Measurements from ENCODE around the gene SRSF3.

Gene SRSF3

GRCh38 chr6:36556281-36556680 lies 37.9 kb upstream of the SRSF3 start:
- TF ChIP-seq REST (IDR thresholded peaks at IDR 0.05; ENCODE audit: insufficient read depth in 1 of 2, low read depth in 2 of 2, low read length in 2 of 2) (no peak), POLR2AphosphoS5 (IDR thresholded peaks at IDR 0.05; ENCODE audit: low read depth, low read length) (no peak), TAF1 (IDR thresholded peaks at IDR 0.05; ENCODE audit: borderline replicate concordance, insufficient read depth, low read length) (no peak), FOXP2 (optimal IDR thresholded peaks at IDR 0.05; ENCODE audit: borderline replicate concordance, extremely low read depth, extremely low read length, insufficient read depth) (no peak), SIN3A (IDR thresholded peaks at IDR 0.05; ENCODE audit: borderline replicate concordance, insufficient read depth, low read length) (no peak)

- no peak for TF ChIP-seq SIN3A (IDR thresholded peaks at IDR 0.05; ENCODE audit: borderline replicate concordance, insufficient read depth, low read length)
- no peak for TF ChIP-seq POLR2AphosphoS5 (IDR thresholded peaks at IDR 0.05; ENCODE audit: low read depth, low read length)
Measured at GRCh38 chr6:36559011-36559793, 35.0 kb upstream of the SRSF3 start.

GRCh38 chr6:36560822-36561221 lies 33.3 kb upstream of the SRSF3 start:
- TF ChIP-seq FOXP2 (optimal IDR thresholded peaks at IDR 0.05; ENCODE audit: borderline replicate concordance, extremely low read depth, extremely low read length, insufficient read depth) (no peak), TAF1 (IDR thresholded peaks at IDR 0.05; ENCODE audit: borderline replicate concordance, insufficient read depth, low read length) (no peak), SIN3A (IDR thresholded peaks at IDR 0.05; ENCODE audit: borderline replicate concordance, insufficient read depth, low read length) (no peak), REST (IDR thresholded peaks at IDR 0.05; ENCODE audit: insufficient read depth in 1 of 2, low read depth in 2 of 2, low read length in 2 of 2) (no peak), POLR2AphosphoS5 (IDR thresholded peaks at IDR 0.05; ENCODE audit: low read depth, low read length) (no peak)

GRCh38 chr6:36563237-36563927 lies 30.8 kb upstream of the SRSF3 start:
- no peak for TF ChIP-seq SIN3A (IDR thresholded peaks at IDR 0.05; ENCODE audit: borderline replicate concordance, insufficient read depth, low read length)
- TF ChIP-seq FOXP2 (optimal IDR thresholded peaks at IDR 0.05; ENCODE audit: borderline replicate concordance, extremely low read depth, extremely low read length, insufficient read depth): no peak
- no peak for TF ChIP-seq TAF1 (IDR thresholded peaks at IDR 0.05; ENCODE audit: borderline replicate concordance, insufficient read depth, low read length)
- no peak for TF ChIP-seq POLR2AphosphoS5 (IDR thresholded peaks at IDR 0.05; ENCODE audit: low read depth, low read length)
- TF ChIP-seq REST (IDR thresholded peaks at IDR 0.05; ENCODE audit: insufficient read depth in 1 of 2, low read depth in 2 of 2, low read length in 2 of 2): no peak

- TF ChIP-seq SIN3A (IDR thresholded peaks at IDR 0.05; ENCODE audit: borderline replicate concordance, insufficient read depth, low read length) (no peak), POLR2AphosphoS5 (IDR thresholded peaks at IDR 0.05; ENCODE audit: low read depth, low read length) (no peak), TAF1 (IDR thresholded peaks at IDR 0.05; ENCODE audit: borderline replicate concordance, insufficient read depth, low read length) (no peak), REST (IDR thresholded peaks at IDR 0.05; ENCODE audit: insufficient read depth in 1 of 2, low read depth in 2 of 2, low read length in 2 of 2) (no peak), FOXP2 (optimal IDR thresholded peaks at IDR 0.05; ENCODE audit: borderline replicate concordance, extremely low read depth, extremely low read length, insufficient read depth) (no peak)
Measured at GRCh38 chr6:36563928-36564284, 30.3 kb upstream of the SRSF3 start.

Measured in PFSK-1 (cell line).